Mammary epithelial cell (primary cell): ENCODE data around the gene FAM89A.

Source experiments
- CTCF ChIP-seq, 2 donors: IDR thresholded peaks in 1 of 2; conservative IDR thresholded peaks in 1 of 2; 2 replicates each; pipeline ENCODE4 v1.5.1; 2011 to 2012; ENCODE audit warnings: inconsistent platforms in 2 of 2, low read length in 2 of 2, mild to moderate bottlenecking in 2 of 2, control low read depth in 1 of 2, low read depth in 1 of 2; ENCODE audit not compliant: insufficient read depth in 1 of 2; ENCODE audit errors: extremely low read depth in 1 of 2
- EZH2 ChIP-seq: IDR thresholded peaks from 2 replicates; pipeline ENCODE4 v1.6.1; 2012; ENCODE audit warnings: low read length, inconsistent platforms, borderline replicate concordance

GRCh38 chr1:230987448-230987847 is 52.6 kb downstream of the FAM89A start:
- no peak for TF ChIP-seq CTCF (conservative IDR thresholded peaks at IDR 0.05 in 1 of 2, IDR thresholded peaks at IDR 0.05 in 1 of 2; ENCODE audit: extremely low read depth in 1 of 2, insufficient read depth in 1 of 2, low read depth in 1 of 2, low read length in 2 of 2)
- TF ChIP-seq EZH2 = no peak
